ENCODE data around the gene ATP1A3.

Gene ATP1A3

DNA sequence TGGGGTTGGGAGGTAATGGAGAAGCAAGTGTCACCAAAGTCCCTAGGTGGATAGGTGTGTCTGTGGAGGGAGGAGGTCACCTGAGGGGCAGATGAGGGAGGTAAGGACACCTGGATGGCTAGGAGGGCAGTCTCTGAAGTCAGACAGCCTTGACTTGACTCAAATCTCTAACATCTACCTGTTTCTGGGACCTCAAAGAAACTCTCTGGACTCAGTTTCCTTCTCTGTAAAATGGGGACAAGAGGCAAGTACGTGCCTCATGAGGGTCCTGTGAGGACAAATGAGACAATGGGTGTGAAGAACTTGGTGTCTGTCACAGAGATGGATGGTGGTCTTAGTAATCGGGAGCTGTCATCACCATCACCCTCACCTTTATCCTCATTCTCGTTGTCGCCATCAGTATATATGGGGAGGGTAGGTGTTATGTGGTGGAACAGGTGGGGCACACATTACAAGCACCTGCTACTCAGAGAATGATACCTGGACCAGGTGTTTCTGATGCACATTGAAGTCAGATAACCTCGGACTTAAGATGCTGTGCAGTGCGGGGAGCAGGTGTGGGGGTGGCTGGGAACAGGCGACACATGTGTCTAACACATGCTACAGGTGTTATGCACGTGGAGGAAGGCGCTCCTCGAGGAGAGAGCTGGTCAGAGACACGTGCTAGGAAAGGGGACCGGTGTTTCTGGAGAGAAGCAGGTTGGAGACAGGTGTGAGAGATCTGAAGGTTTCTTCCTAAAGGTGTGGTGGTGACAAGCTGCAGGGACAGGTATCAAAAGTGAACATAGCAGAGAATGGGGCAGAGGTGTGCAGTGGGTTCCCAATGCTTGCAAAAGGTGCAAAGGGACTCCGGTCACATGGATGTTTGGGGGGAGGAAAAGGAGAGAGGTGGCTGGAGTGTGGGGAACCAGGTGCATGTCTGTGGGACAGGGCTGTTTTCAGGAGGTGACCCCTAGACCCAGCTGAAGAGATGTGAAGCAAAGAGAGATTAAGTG lies 69.6 kb downstream of the ATP1A3 start:
- Histone ChIP-seq H3K4ac (ENCODE audit: low read depth in 1 of 2, low read length in 2 of 2) (no peak overlapping the region), H2BK5ac (ENCODE audit: low read depth, low read length, poor library complexity, severe bottlenecking) (no peak overlapping the region), H3K4me3 (ENCODE audit: insufficient read depth in 1 of 2, low read depth in 1 of 2, low read length in 2 of 2) (no peak overlapping the region)

GRCh38 chr19:41923045-41923788 lies 70.8 kb downstream of the ATP1A3 start:
- no peak overlapping the region for H2AFZ ChIP-seq (ENCODE audit: low read depth, low read length)
- no peak for DNase-seq
- WGBS = 49% methylated on average over 3 of the region's 6 CpGs

More for the DNA sequence above, 69.6 kb downstream of the ATP1A3 start:
- H2AFZ ChIP-seq (ENCODE audit: low read depth, low read length) = no peak overlapping the region
- no peak overlapping the region for H3K18ac ChIP-seq (ENCODE audit: low read depth in 1 of 2, low read length in 2 of 2)
- no peak overlapping the region for H2BK120ac ChIP-seq (ENCODE audit: low read depth, low read length)
- DNase-seq = no peak
- H4K91ac ChIP-seq (ENCODE audit: low read length) = no peak overlapping the region
- peaks cover 79% of the 10 kb centered on the region in 2 experiments for H3K27me3 ChIP-seq (ENCODE audit: control insufficient read depth in 1 of 2, insufficient read depth in 1 of 2, low read length in 2 of 2)
- no peaks in the 10 kb centered on the region for H3K36me3 ChIP-seq (ENCODE audit: control insufficient read depth in 1 of 2, insufficient read depth in 2 of 2, low read depth in 1 of 2, low read length in 2 of 2)
- no peak overlapping the region for H3K23ac ChIP-seq (ENCODE audit: low read length in 2 of 2)
- no peak overlapping the region for H3K4me2 ChIP-seq (ENCODE audit: low read length, poor library complexity, severe bottlenecking)
- no peak overlapping the region for H3K9ac ChIP-seq (ENCODE audit: low read length)
- H3K79me1 ChIP-seq (replicated peaks; ENCODE audit: low read length, poor library complexity, severe bottlenecking) = no peaks in the 10 kb centered on the region
- no peak overlapping the region for H4K8ac ChIP-seq (ENCODE audit: low read length)
- WGBS = 60% methylated on average over 11 of the region's 13 CpGs
- H3K4me1 ChIP-seq (ENCODE audit: control insufficient read depth, insufficient read depth, low read depth, low read length) = peaks cover 13% of the 10 kb centered on the region
- H2BK12ac ChIP-seq (ENCODE audit: low read length in 2 of 2) = no peak overlapping the region
- no peak overlapping the region for H3K27ac ChIP-seq (ENCODE audit: low read length, poor library complexity, severe bottlenecking)
- no peak overlapping the region for H2BK15ac ChIP-seq (ENCODE audit: low read depth, poor library complexity, severe bottlenecking)
- H3K14ac ChIP-seq (ENCODE audit: low read length in 2 of 2) = no peak overlapping the region
- no peak overlapping the region for H2AK5ac ChIP-seq (ENCODE audit: low read length, severe bottlenecking)
- H3K9me3 ChIP-seq (ENCODE audit: control insufficient read depth, low read length) = peaks cover 6% of the 10 kb centered on the region

DNA sequence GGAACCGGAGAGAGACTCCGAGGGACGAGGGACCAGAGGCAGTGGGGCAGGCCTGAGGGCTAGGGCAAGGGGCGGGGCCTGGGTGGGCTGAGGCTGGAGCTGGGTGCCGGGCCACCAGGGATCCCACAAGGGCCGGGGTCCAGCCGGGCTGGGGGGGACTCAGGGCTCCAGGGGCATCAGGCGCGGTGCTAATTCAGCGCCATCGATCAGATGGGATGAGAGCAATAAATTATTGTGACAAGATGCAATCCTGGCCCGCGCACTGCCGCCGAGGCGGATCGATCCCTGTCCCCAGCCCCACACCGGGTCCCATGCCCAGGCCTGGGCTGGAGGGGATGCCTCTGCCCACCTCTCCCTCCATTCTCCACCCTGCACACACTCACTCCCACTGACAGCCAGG lies 71.4 kb downstream of the ATP1A3 start:
- no peak overlapping the region for H4K91ac ChIP-seq (ENCODE audit: low read length)
- H4K8ac ChIP-seq (ENCODE audit: low read length) = no peak overlapping the region
- no peak overlapping the region for H3K27ac ChIP-seq (ENCODE audit: low read length, poor library complexity, severe bottlenecking)
- no peak overlapping the region for H3K4me2 ChIP-seq (ENCODE audit: low read length, poor library complexity, severe bottlenecking)
- H3K18ac ChIP-seq (ENCODE audit: low read depth in 1 of 2, low read length in 2 of 2) = no peak overlapping the region
- H3K4me1 ChIP-seq (ENCODE audit: control insufficient read depth, insufficient read depth, low read depth, low read length) = peaks cover under 1% of the 10 kb centered on the region
- no peak overlapping the region for H2AK5ac ChIP-seq (ENCODE audit: low read length, severe bottlenecking)
- no peak overlapping the region for H3K9ac ChIP-seq (ENCODE audit: low read length)
- peaks cover 6% of the 10 kb centered on the region for H3K9me3 ChIP-seq (ENCODE audit: control insufficient read depth, low read length)
- H3K79me1 ChIP-seq (replicated peaks; ENCODE audit: low read length, poor library complexity, severe bottlenecking) = no peaks in the 10 kb centered on the region
- H2BK120ac ChIP-seq (ENCODE audit: low read depth, low read length) = no peak overlapping the region
- no peaks in the 10 kb centered on the region for H3K36me3 ChIP-seq (ENCODE audit: control insufficient read depth in 1 of 2, insufficient read depth in 2 of 2, low read depth in 1 of 2, low read length in 2 of 2)
- no peak overlapping the region for H2AFZ ChIP-seq (ENCODE audit: low read depth, low read length)
- H2BK15ac ChIP-seq (ENCODE audit: low read depth, poor library complexity, severe bottlenecking) = no peak overlapping the region
- H3K27me3 ChIP-seq (ENCODE audit: control insufficient read depth in 1 of 2, insufficient read depth in 1 of 2, low read length in 2 of 2) = peaks cover 81 to 88% of the 10 kb centered on the region in 2 experiments
- no peak overlapping the region for H3K14ac ChIP-seq (ENCODE audit: low read length in 2 of 2)
- 9% methylated on average over 6 of the region's 18 CpGs for WGBS
- H2BK12ac ChIP-seq (ENCODE audit: low read length in 2 of 2) = no peak overlapping the region
- no peak overlapping the region for H3K4me3 ChIP-seq (ENCODE audit: insufficient read depth in 1 of 2, low read depth in 1 of 2, low read length in 2 of 2)
- no peak for DNase-seq
- no peak overlapping the region for H3K23ac ChIP-seq (ENCODE audit: low read length in 2 of 2)
- H3K4ac ChIP-seq (ENCODE audit: low read depth in 1 of 2, low read length in 2 of 2) = no peak overlapping the region
- H2BK5ac ChIP-seq (ENCODE audit: low read depth, low read length, poor library complexity, severe bottlenecking) = no peak overlapping the region

More at GRCh38 chr19:41923045-41923788, 70.8 kb downstream of the ATP1A3 start:
- Histone ChIP-seq H3K36me3 (ENCODE audit: control insufficient read depth in 1 of 2, insufficient read depth in 2 of 2, low read depth in 1 of 2, low read length in 2 of 2) (no peaks in the 10 kb centered on the region), H2BK12ac (ENCODE audit: low read length in 2 of 2) (no peak overlapping the region), H3K9me3 (ENCODE audit: control insufficient read depth, low read length) (peaks cover 6% of the 10 kb centered on the region), H2AK5ac (ENCODE audit: low read length, severe bottlenecking) (no peak overlapping the region), H3K18ac (ENCODE audit: low read depth in 1 of 2, low read length in 2 of 2) (no peak overlapping the region), H3K23ac (ENCODE audit: low read length in 2 of 2) (no peak overlapping the region), H3K4me3 (ENCODE audit: insufficient read depth in 1 of 2, low read depth in 1 of 2, low read length in 2 of 2) (no peak overlapping the region), H3K4me1 (ENCODE audit: control insufficient read depth, insufficient read depth, low read depth, low read length) (peaks cover 2% of the 10 kb centered on the region), H2BK5ac (ENCODE audit: low read depth, low read length, poor library complexity, severe bottlenecking) (no peak overlapping the region), H3K4ac (ENCODE audit: low read depth in 1 of 2, low read length in 2 of 2) (no peak overlapping the region), H3K27me3 (ENCODE audit: control insufficient read depth in 1 of 2, insufficient read depth in 1 of 2, low read length in 2 of 2) (peaks cover 77 to 83% of the 10 kb centered on the region in 2 experiments), H4K8ac (ENCODE audit: low read length) (no peak overlapping the region), H3K79me1 (replicated peaks; ENCODE audit: low read length, poor library complexity, severe bottlenecking) (no peaks in the 10 kb centered on the region), H4K91ac (ENCODE audit: low read length) (no peak overlapping the region), H3K27ac (ENCODE audit: low read length, poor library complexity, severe bottlenecking) (no peak overlapping the region), H2BK120ac (ENCODE audit: low read depth, low read length) (no peak overlapping the region), H3K4me2 (ENCODE audit: low read length, poor library complexity, severe bottlenecking) (no peak overlapping the region), H3K14ac (ENCODE audit: low read length in 2 of 2) (no peak overlapping the region), H3K9ac (ENCODE audit: low read length) (no peak overlapping the region), H2BK15ac (ENCODE audit: low read depth, poor library complexity, severe bottlenecking) (no peak overlapping the region)
